ENCODE data around the gene MRPL22.
"Not testable (repeated sequence)": the region's sequence is repeated elsewhere in the genome, so short reads cannot be mapped to it uniquely, and the experiment has no call there.

MRPL22 gene

GRCh38 chr5:154989626-154990025, 48.8 kb downstream of the MRPL22 start:
- no peak for DNase-seq (ENCODE audit: low read depth)
- no peak for TF ChIP-seq CTCF (conservative IDR thresholded peaks at IDR 0.05; ENCODE audit: control insufficient read depth, insufficient read depth, low read depth, low read length)
- no peak overlapping the region for H3K4me3 ChIP-seq (ENCODE audit: control insufficient read depth, low read depth, low read length)

GRCh38 chr5:154993461-154993860, 52.6 kb downstream of the MRPL22 start:
- no peak overlapping the region for H3K4me3 ChIP-seq (ENCODE audit: control insufficient read depth, low read depth, low read length)
- no peak for TF ChIP-seq CTCF (conservative IDR thresholded peaks at IDR 0.05; ENCODE audit: control insufficient read depth, insufficient read depth, low read depth, low read length)
- DNase-seq (ENCODE audit: low read depth) = no peak

- TF ChIP-seq CTCF (conservative IDR thresholded peaks at IDR 0.05; ENCODE audit: control insufficient read depth, insufficient read depth, low read depth, low read length) = no peak
- no peak overlapping the region for H3K4me3 ChIP-seq (ENCODE audit: control insufficient read depth, low read depth, low read length)
- DNase-seq (ENCODE audit: low read depth) = no peak
These were observed 54.8 kb downstream of the MRPL22 start for GRCh38 chr5:154995679-154996078.

- no peak for DNase-seq (ENCODE audit: low read depth)
- H3K4me3 ChIP-seq (ENCODE audit: control insufficient read depth, low read depth, low read length) = no peak overlapping the region
- no peak for TF ChIP-seq CTCF (conservative IDR thresholded peaks at IDR 0.05; ENCODE audit: control insufficient read depth, insufficient read depth, low read depth, low read length)
These were observed 56.9 kb downstream of the MRPL22 start for GRCh38 chr5:154997746-154998145.

- no peak for TF ChIP-seq CTCF (conservative IDR thresholded peaks at IDR 0.05; ENCODE audit: control insufficient read depth, insufficient read depth, low read depth, low read length)
- no peak for DNase-seq (ENCODE audit: low read depth)
- H3K4me3 ChIP-seq (ENCODE audit: control insufficient read depth, low read depth, low read length) = no peak overlapping the region
These were observed 59.0 kb downstream of the MRPL22 start for GRCh38 chr5:154999865-155000264.

GRCh38 chr5:155001523-155001922, 60.6 kb downstream of the MRPL22 start:
- TF ChIP-seq CTCF (conservative IDR thresholded peaks at IDR 0.05; ENCODE audit: control insufficient read depth, insufficient read depth, low read depth, low read length) = no peak
- no peak for DNase-seq (ENCODE audit: low read depth)
- H3K4me3 ChIP-seq (ENCODE audit: control insufficient read depth, low read depth, low read length) = no peak overlapping the region

- DNase-seq (ENCODE audit: low read depth); H3K4me3 ChIP-seq (ENCODE audit: control insufficient read depth, low read depth, low read length): not testable (repeated sequence)
These were observed 61.8 kb downstream of the MRPL22 start for GRCh38 chr5:155002722-155003121.
